GM20431 (cell line): Measurements from ENCODE around the gene HES6.

Experiments used
- in situ Hi-C: fragments of 300-500 bp; cut with MseI, MboI; formaldehyde crosslinking; loops from one replicate; pipeline ENCODE4 v1.15.0; 2020; ENCODE audit warnings: low sequenced_read_pairs; ENCODE audit not compliant: unreplicated experiment

The HES6 gene

GRCh38 chr2:238256594-238257104 is 16.8 kb upstream of the HES6 start:
- in situ Hi-C loops, result no loop called here

- in situ Hi-C loops, result no loop called here
Observed at GRCh38 chr2:238256111-238256510, 16.3 kb upstream of the HES6 start.

- in situ Hi-C loops, result no loop called here
Observed at GRCh38 chr2:238255636-238256035, 15.8 kb upstream of the HES6 start.

- in situ Hi-C loops, result no loop called here
Observed at GRCh38 chr2:238255151-238255551, 15.3 kb upstream of the HES6 start.

- in situ Hi-C loops, result no loop called here
Observed at GRCh38 chr2:238254095-238254723, 14.4 kb upstream of the HES6 start.

GRCh38 chr2:238252766-238253630 is 13.2 kb upstream of the HES6 start:
- in situ Hi-C loops, result no loop called here

GRCh38 chr2:238251986-238252385 is 12.1 kb upstream of the HES6 start:
- in situ Hi-C loops, result no loop called here

GRCh38 chr2:238251331-238251730 is 11.5 kb upstream of the HES6 start:
- in situ Hi-C loops, result no loop called here

- in situ Hi-C loops, result no loop called here
Observed at GRCh38 chr2:238250896-238251295, 11.1 kb upstream of the HES6 start.

GRCh38 chr2:238247841-238248453 is 8.1 kb upstream of the HES6 start:
- in situ Hi-C loops, result no loop called here

- in situ Hi-C loops, result no loop called here
Observed at GRCh38 chr2:238247002-238247822, 7.4 kb upstream of the HES6 start.

- in situ Hi-C loops, result no loop called here
Observed at GRCh38 chr2:238244151-238244550, 4.3 kb upstream of the HES6 start.

GRCh38 chr2:238243496-238244076 is 3.7 kb upstream of the HES6 start:
- in situ Hi-C loops, result no loop called here

GRCh38 chr2:238242731-238243495 is 3.1 kb upstream of the HES6 start:
- in situ Hi-C loops, result no loop called here

- in situ Hi-C loops, result no loop called here
Observed at GRCh38 chr2:238241970-238242369, 2.1 kb upstream of the HES6 start.

- in situ Hi-C loops, result no loop called here
Observed at GRCh38 chr2:238240757-238241711, 1.2 kb upstream of the HES6 start.

- in situ Hi-C loops, result no loop called here
Observed at GRCh38 chr2:238239543-238239862, 335 bp downstream of the HES6 start.
